K562 (cell line): ENCODE data around the gene SOS1. TPM values are rescaled to one million over a fixed set of nuclear protein-coding genes. Genes with fewer than 3 reads are reported as not detected.
A peak's percentile ranks its signal among the peaks of the same experiment; 100 is the strongest.

ENCODE experiments used
- CBX1 ChIP-seq: sonication (generic); IDR thresholded peaks from 2 replicates; pipeline ENCODE4 v1.6.1; 2016; ENCODE audit warnings: antibody characterized with exemption, low read depth, mild to moderate bottlenecking
- CREB1 ChIP-seq, 2 experiments: sonication (generic) in 1 of 2; formaldehyde crosslinking in 1 of 2; IDR thresholded peaks; 2 replicates each; pipeline versions ENCODE4 v1.6.1 to v1.8.0; 2012 to 2022; ENCODE audit warnings: inconsistent platforms in 1 of 2, mild to moderate bottlenecking in 1 of 2, missing genetic modification reagents in 1 of 2, moderate library complexity in 1 of 2
- EWSR1 ChIP-seq: fragments of 450-650 bp; IDR thresholded peaks from 2 replicates; pipeline ENCODE4 v1.6.1; 2018; ENCODE audit warnings: borderline replicate concordance, mild to moderate bottlenecking, low read depth, moderate library complexity; ENCODE audit not compliant: partially characterized antibody
- HNRNPL ChIP-seq: fragments of 200-400 bp; formaldehyde crosslinking; IDR thresholded peaks from 2 replicates; pipeline ENCODE4 v1.6.1; 2017; ENCODE audit warnings: low read depth, mild to moderate bottlenecking, low read length
- HSF4 ChIP-seq: fragments of 250-450 bp; sonication (Bioruptor Pico); IDR thresholded peaks from 2 replicates; pipeline ENCODE4 v2.1.2; 2022; ENCODE audit warnings: mild to moderate bottlenecking, moderate library complexity, borderline replicate concordance
- KAT8 ChIP-seq: fragments of 450-650 bp; IDR thresholded peaks from 2 replicates; pipeline ENCODE4 v1.6.1; 2016; ENCODE audit warnings: low read depth, mild to moderate bottlenecking
- KDM5B ChIP-seq: fragments of 200-600 bp; sonication (generic); IDR thresholded peaks from 2 replicates; pipeline ENCODE4 v1.6.1; 2012; ENCODE audit warnings: low read depth, mild to moderate bottlenecking, moderate library complexity, low read length, control low read depth, inconsistent platforms; ENCODE audit not compliant: insufficient replicate concordance
- MCM2 ChIP-seq: fragments of 450-650 bp; IDR thresholded peaks from 2 replicates; pipeline ENCODE4 v1.6.1; 2017; ENCODE audit warnings: low read depth, mild to moderate bottlenecking
- NR1H2 ChIP-seq: sonication (generic); formaldehyde crosslinking; IDR thresholded peaks from 2 replicates; pipeline ENCODE4 v1.4.0; 2020; ENCODE audit warnings: mild to moderate bottlenecking, missing genetic modification reagents
- PYGO2 ChIP-seq: fragments of 450-650 bp; IDR thresholded peaks from 2 replicates; pipeline ENCODE4 v1.6.1; 2016; ENCODE audit warnings: mild to moderate bottlenecking, missing genetic modification characterization, moderate library complexity, missing compliant biosample characterization
- RAD21 ChIP-seq, 2 experiments: fragments of 250-450 bp in 1 of 2; fragments of 450-650 bp in 1 of 2; sonication (Bioruptor Pico) in 1 of 2; formaldehyde crosslinking in 1 of 2; IDR thresholded peaks in 1 of 2; conservative IDR thresholded peaks in 1 of 2; 2 replicates each; pipeline versions ENCODE4 v1.4.0 to v1.8.0; 2020 to 2022; ENCODE audit warnings: mild to moderate bottlenecking in 2 of 2, moderate library complexity in 1 of 2
- RBBP5 ChIP-seq: fragments of 200-600 bp; sonication (generic); IDR thresholded peaks from 2 replicates; pipeline ENCODE4 v1.6.1; 2012; ENCODE audit warnings: borderline replicate concordance, mild to moderate bottlenecking, low read length, control low read depth, inconsistent platforms; ENCODE audit not compliant: insufficient read depth, poor library complexity, severe bottlenecking
- SMAD1 ChIP-seq: fragments of 150-350 bp; IDR thresholded peaks from 2 replicates; pipeline ENCODE4 v1.6.1; 2014; ENCODE audit warnings: low read length, low read depth; ENCODE audit not compliant: partially characterized antibody
- SPI1 ChIP-seq: IDR thresholded peaks from 2 replicates; pipeline ENCODE4 v1.6.1; 2011; ENCODE audit warnings: low read depth, low read length, control low read depth, borderline replicate concordance
- TAF9B ChIP-seq: fragments of 450-650 bp; IDR thresholded peaks from 2 replicates; pipeline ENCODE4 v1.6.1; 2018; ENCODE audit warnings: mild to moderate bottlenecking; ENCODE audit not compliant: partially characterized antibody
- ZBTB8A ChIP-seq: fragments of 450-650 bp; IDR thresholded peaks from 2 replicates; pipeline ENCODE4 v1.6.1; 2018; ENCODE audit warnings: mild to moderate bottlenecking, moderate library complexity; ENCODE audit not compliant: partially characterized antibody
- ZNF311 ChIP-seq: fragments of 250-450 bp; sonication (Bioruptor Pico); IDR thresholded peaks from 2 replicates; pipeline ENCODE4 v1.4.0; 2020; ENCODE audit warnings: mild to moderate bottlenecking, moderate library complexity
- ZNF696 ChIP-seq: fragments of 250-450 bp; sonication (Bioruptor Pico); conservative IDR thresholded peaks from 2 replicates; pipeline ENCODE4 v1.4.0; 2020; ENCODE audit warnings: mild to moderate bottlenecking, moderate library complexity
- polyA plus RNA-seq, 8 experiments: library from polyadenylated mRNA; depleted of rRNA in 4 of 8; stranded (reverse) in 5 of 8; unstranded in 3 of 8; fragments of >200 nt; fragmentation: Nextera tagmentation in 2 of 8; fragmentation: Illumina TruSeq in 1 of 8; extraction: Ambion mirVana in 2 of 8; extraction: Trizol in 1 of 8; gene quantifications; 2 replicates each; pipeline versions ENCODE4 v1.2.1 to v1.2.3, GENCODE V29; 2011 to 2014; ENCODE audit warnings: inconsistent platforms in 1 of 8, missing spikeins in 1 of 8
- total RNA-seq, 7 experiments: library from RNA; depleted of rRNA in 6 of 7; stranded (reverse); fragments of >200 nt in 6 of 7; fragmentation: Illumina TruSeq in 2 of 7; extraction: Trizol in 2 of 7; gene quantifications; 2 replicates each; pipeline versions ENCODE4 v1.2.1 to v1.2.3, GENCODE V29; 2011 to 2021; ENCODE audit warnings: low replicate concordance in 1 of 7
- TF ChIP-seq, protein P1 (sequence below): IDR thresholded peaks from 2 replicates; pipeline ENCODE4 v1.6.1; 2011; ENCODE audit warnings: borderline replicate concordance, low read depth, mild to moderate bottlenecking, moderate library complexity, low read length; ENCODE audit not compliant: insufficient read depth, poor library complexity, severe bottlenecking
- TF ChIP-seq, protein P2 (sequence below), 2 experiments: IDR thresholded peaks; 2 replicates each; pipeline ENCODE4 v1.6.1; 2011; ENCODE audit warnings: borderline replicate concordance in 1 of 2, control low read depth in 1 of 2, low read depth in 1 of 2, low read length in 1 of 2, mild to moderate bottlenecking in 1 of 2, mixed read lengths in 1 of 2, moderate library complexity in 1 of 2; ENCODE audit not compliant: insufficient read depth in 1 of 2, insufficient read length in 1 of 2, poor library complexity in 1 of 2, severe bottlenecking in 1 of 2; ENCODE audit errors: extremely low read depth in 1 of 2
- TF ChIP-seq, protein P3 (sequence below): IDR thresholded peaks from 3 replicates; pipeline ENCODE4 v1.6.1; 2011; ENCODE audit warnings: borderline replicate concordance, mild to moderate bottlenecking, moderate library complexity; ENCODE audit not compliant: insufficient read length; ENCODE audit errors: extremely low read depth

Gene SOS1
- total and polyA plus RNA-seq, 9 of the 15 experiments (the other 6 are each of a cell fraction or from before 2014, with no cell fraction given) = 2.5 to 27.1 (median 16.3) TPM

DNA sequence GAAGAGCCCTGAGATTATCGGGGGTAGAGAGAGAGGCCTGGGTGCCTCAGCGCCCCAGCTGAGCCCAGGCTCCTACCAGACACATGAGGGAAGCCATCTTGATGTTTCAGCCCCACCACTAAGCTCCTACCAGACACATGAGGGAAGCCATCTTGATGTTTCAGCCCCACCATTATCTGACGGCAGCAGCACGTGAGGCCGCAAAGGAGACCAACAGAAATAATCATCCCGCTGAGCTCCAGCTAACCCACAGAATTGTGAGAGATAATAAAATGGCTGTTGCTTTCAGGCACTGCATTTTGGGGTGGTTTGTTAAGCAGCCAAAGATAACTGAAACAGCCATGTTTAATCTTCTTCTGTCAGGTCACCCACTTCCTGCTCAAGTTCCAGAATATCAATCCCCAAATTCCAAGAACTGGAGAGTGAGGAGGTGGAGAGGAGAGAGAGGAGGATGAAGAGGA, 29.3 kb upstream of the SOS1 start (continued):
- TF ChIP-seq SMAD1 (no peak), RAD21 (CRISPR knock-in tag; conservative IDR thresholded peaks at IDR 0.05 in 1 of 2, IDR thresholded peaks at IDR 0.05 in 1 of 2) (no peak), MCM2 (no peak), SPI1 (no peak), EWSR1 (no peak), ZBTB8A (no peak), HNRNPL (no peak), PYGO2 (tag) (peak; percentile 93), CBX1 (no peak), CREB1 (IDR thresholded peaks at IDR 0.05) (no peak), CREB1 (CRISPR knock-in tag; IDR thresholded peaks at IDR 0.05) (no peak), ZNF311 (CRISPR knock-in tag) (peak; percentile 99), KAT8 (peak; percentile 57; the same call in 1 of the 2 replicates), RBBP5 (no peak), HSF4 (peak; percentile 94), NR1H2 (CRISPR knock-in tag) (no peak), TAF9B (no peak), ZNF696 (0 out of 2 replicates have a peak, but pooled peaks have one; percentile 14), KDM5B (no peak)
- TF ChIP-seq, protein P1, sequence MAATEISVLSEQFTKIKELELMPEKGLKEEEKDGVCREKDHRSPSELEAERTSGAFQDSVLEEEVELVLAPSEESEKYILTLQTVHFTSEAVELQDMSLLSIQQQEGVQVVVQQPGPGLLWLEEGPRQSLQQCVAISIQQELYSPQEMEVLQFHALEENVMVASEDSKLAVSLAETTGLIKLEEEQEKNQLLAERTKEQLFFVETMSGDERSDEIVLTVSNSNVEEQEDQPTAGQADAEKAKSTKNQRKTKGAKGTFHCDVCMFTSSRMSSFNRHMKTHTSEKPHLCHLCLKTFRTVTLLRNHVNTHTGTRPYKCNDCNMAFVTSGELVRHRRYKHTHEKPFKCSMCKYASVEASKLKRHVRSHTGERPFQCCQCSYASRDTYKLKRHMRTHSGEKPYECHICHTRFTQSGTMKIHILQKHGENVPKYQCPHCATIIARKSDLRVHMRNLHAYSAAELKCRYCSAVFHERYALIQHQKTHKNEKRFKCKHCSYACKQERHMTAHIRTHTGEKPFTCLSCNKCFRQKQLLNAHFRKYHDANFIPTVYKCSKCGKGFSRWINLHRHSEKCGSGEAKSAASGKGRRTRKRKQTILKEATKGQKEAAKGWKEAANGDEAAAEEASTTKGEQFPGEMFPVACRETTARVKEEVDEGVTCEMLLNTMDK = no peak
- TF ChIP-seq, protein P2, sequence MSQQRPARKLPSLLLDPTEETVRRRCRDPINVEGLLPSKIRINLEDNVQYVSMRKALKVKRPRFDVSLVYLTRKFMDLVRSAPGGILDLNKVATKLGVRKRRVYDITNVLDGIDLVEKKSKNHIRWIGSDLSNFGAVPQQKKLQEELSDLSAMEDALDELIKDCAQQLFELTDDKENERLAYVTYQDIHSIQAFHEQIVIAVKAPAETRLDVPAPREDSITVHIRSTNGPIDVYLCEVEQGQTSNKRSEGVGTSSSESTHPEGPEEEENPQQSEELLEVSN (IDR thresholded peaks at IDR 0.05; ENCODE audit: borderline replicate concordance in 1 of 2, extremely low read depth in 1 of 2, insufficient read depth in 1 of 2, insufficient read length in 1 of 2, low read depth in 1 of 2, low read length in 1 of 2, poor library complexity in 1 of 2, severe bottlenecking in 1 of 2) = peak; percentile 26 to 40
- TF ChIP-seq, protein P3, sequence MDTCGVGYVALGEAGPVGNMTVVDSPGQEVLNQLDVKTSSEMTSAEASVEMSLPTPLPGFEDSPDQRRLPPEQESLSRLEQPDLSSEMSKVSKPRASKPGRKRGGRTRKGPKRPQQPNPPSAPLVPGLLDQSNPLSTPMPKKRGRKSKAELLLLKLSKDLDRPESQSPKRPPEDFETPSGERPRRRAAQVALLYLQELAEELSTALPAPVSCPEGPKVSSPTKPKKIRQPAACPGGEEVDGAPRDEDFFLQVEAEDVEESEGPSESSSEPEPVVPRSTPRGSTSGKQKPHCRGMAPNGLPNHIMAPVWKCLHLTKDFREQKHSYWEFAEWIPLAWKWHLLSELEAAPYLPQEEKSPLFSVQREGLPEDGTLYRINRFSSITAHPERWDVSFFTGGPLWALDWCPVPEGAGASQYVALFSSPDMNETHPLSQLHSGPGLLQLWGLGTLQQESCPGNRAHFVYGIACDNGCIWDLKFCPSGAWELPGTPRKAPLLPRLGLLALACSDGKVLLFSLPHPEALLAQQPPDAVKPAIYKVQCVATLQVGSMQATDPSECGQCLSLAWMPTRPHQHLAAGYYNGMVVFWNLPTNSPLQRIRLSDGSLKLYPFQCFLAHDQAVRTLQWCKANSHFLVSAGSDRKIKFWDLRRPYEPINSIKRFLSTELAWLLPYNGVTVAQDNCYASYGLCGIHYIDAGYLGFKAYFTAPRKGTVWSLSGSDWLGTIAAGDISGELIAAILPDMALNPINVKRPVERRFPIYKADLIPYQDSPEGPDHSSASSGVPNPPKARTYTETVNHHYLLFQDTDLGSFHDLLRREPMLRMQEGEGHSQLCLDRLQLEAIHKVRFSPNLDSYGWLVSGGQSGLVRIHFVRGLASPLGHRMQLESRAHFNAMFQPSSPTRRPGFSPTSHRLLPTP = no peak
